Gastrocnemius medialis (tissue), 4 donors: ENCODE data around the gene FOXA2.

Experiments
- POLR2A ChIP-seq, 2 donors: fragments of 450-650 bp; IDR thresholded peaks; one replicate each; pipeline ENCODE4 v1.6.1; 2017; ENCODE audit warnings: antibody characterized with exemption in 2 of 2, mild to moderate bottlenecking in 2 of 2, moderate library complexity in 2 of 2
- TF ChIP-seq, protein P1 (sequence below), 5 experiments: fragments of 450-650 bp in 3 of 5; fragments of 200-600 bp in 2 of 5; sonication (generic) in 2 of 5; IDR thresholded peaks in 4 of 5; conservative IDR thresholded peaks in 1 of 5; 1 replicate in 4 of 5; 2 replicates in 1 of 5; pipeline ENCODE4 v1.5.1; 2016 to 2019; ENCODE audit warnings: antibody characterized with exemption in 5 of 5, mild to moderate bottlenecking in 3 of 5, moderate library complexity in 3 of 5

DNA sequence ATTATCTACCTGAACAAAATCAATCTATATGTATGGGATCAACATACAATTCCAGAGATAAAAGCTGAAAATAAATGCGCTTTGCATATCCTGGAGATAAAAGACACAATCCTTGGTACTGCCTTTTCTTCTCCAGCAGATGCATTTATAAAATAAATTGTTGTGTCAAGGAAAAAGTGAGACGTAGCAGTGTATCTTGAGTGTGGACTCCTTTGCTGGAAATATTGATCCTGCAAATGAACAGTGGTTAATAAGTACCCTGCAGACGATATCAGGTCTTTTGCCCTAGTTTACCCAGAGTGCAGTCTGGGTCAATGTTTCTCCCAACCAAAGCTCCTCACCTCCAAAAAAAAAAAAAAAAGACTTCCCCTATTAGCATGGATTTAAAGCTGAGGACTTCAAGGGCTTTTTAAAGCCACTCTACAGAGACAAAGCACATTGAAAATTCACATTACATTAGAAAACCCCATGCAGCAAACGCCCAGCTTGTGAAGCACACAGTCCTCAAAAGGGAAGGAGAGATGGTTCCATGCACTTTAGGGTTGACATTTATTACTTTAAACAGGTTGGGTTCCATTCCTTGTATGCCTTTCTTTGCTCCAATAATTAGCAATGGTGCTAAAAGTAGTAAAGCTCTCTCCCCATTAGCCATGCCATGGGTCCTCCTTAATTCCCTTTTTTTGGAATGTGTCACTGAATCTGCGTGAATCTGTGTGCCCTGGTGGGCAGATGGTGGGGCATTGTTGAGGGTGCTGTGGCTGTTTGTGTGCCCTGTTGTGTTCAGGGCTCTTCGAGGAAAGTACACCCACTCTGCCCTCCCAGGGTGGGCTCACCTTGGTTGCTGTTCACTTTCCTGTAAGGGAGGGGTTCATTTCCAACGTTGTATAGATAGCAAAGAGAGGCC, 21.1 kb downstream of the FOXA2 start:
- TF ChIP-seq, protein P1, sequence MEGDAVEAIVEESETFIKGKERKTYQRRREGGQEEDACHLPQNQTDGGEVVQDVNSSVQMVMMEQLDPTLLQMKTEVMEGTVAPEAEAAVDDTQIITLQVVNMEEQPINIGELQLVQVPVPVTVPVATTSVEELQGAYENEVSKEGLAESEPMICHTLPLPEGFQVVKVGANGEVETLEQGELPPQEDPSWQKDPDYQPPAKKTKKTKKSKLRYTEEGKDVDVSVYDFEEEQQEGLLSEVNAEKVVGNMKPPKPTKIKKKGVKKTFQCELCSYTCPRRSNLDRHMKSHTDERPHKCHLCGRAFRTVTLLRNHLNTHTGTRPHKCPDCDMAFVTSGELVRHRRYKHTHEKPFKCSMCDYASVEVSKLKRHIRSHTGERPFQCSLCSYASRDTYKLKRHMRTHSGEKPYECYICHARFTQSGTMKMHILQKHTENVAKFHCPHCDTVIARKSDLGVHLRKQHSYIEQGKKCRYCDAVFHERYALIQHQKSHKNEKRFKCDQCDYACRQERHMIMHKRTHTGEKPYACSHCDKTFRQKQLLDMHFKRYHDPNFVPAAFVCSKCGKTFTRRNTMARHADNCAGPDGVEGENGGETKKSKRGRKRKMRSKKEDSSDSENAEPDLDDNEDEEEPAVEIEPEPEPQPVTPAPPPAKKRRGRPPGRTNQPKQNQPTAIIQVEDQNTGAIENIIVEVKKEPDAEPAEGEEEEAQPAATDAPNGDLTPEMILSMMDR (IDR thresholded peaks at IDR 0.05 in 4 of 5, conservative IDR thresholded peaks at IDR 0.05 in 1 of 5), result no peak
- no peak for TF ChIP-seq POLR2A (IDR thresholded peaks at IDR 0.05)
